ENCODE results near the gene GCLC. TPM values are rescaled to one million over a fixed set of nuclear protein-coding genes. Genes with fewer than 3 reads are reported as not detected.
A peak's percentile ranks its signal among the peaks of the same experiment; 100 is the strongest.
"Not testable (repeated sequence)": the region's sequence is repeated elsewhere in the genome, so short reads cannot be mapped to it uniquely, and the experiment has no call there.

GCLC gene
- total RNA-seq, 1 donor from 2014 or later, result 26.6 TPM

DNA sequence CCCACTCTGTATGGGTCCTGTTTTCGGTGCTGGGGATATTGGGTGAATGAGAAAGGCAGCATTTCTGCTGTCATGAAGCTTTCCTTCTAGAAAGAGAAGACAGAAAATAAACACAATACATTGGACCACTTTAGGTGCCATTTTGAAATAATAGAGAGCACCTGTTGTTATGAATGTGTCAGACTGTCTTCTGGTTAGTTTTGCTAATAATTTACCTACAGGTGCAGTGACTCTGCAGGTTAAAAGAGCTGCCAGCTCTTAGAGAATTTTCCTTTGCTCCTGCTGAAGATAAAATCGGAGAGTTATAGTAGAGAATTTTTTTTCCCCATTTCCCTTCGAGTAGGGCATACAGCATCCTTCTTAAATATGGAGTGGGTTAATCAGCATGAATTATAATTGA lies 21.9 kb upstream of the GCLC start:
- ATAC-seq (ENCODE audit: poor library complexity), result no peak

DNA sequence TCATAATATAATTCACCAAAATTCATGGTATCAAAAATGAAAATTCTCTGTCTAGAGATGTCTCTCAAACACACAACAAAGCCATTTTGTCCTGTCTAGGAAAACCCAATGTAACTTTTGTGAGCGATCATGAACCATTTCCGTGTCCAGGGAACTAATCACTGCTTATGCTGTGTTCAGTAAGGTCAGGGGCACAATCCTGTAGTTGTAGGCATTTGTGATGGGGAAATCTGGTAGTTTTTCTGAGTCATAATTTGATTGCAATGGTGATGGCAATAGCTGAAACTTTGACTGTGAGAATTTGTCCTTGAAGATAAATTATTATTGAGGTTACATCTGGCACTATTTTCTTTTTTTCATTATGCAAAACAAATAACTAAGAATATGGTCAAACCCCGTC lies 21.0 kb upstream of the GCLC start:
- intact Hi-C loops (cut with DNase I), result no loop called here
- ATAC-seq (ENCODE audit: poor library complexity), result no peak
- DNase-seq, result no peak

More for the DNA sequence above, 21.9 kb upstream of the GCLC start:
- intact Hi-C loops (cut with DNase I), result no loop called here
- no peak for DNase-seq

GRCh38 chr6:53564401-53565065 lies 19.6 kb upstream of the GCLC start:
- no peak for ATAC-seq (ENCODE audit: poor library complexity)
- intact Hi-C loops (cut with DNase I), result no loop called here
- DNase-seq, result no peak

- intact Hi-C loops (cut with DNase I), result no loop called here
- ATAC-seq (ENCODE audit: poor library complexity) (no peak), DNase-seq (no peak)
Measured at GRCh38 chr6:53556986-53557715, 12.2 kb upstream of the GCLC start.

- ATAC-seq (ENCODE audit: poor library complexity); intact Hi-C loops (cut with DNase I); DNase-seq: not testable (repeated sequence)
Measured at GRCh38 chr6:53553600-53553999, 8.7 kb upstream of the GCLC start.

GRCh38 chr6:53551681-53552080 lies 6.8 kb upstream of the GCLC start:
- ATAC-seq (ENCODE audit: poor library complexity); intact Hi-C loops (cut with DNase I); DNase-seq: not testable (repeated sequence)

DNA sequence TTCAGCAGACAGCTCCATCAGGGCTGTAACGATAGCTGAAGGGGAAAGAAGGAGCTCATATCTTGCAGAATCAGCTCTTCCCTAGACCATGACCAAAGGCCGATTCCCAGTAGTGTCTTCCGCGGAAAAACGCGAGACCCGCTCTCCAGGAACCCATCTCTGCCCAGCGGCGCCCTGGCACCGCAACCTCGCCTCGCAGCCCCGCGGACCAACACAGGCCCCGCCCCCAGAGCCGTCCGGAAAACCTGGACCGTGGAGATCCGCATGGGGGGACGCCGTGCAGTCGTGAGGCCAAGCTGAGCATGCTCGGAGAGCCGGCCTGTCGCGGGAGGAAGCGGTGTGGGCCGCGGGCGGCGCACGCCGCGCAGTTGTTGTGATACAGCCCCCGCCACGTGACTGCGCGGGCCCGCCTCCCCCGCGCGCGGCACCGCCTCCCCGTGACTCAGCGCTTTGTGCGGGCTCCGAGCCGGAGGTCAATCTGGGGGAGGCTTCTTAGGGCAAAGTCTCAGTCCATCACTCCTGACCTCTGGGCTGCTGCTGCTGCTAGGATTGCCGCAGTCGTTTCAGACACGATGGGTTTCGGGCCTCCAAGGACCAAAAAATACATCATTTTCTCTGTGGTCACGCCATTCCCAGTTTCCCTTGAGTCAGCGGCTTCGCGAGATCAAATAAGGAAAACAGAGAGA lies 3.1 kb upstream of the GCLC start:
- DNase-seq (peak; percentile 99), ATAC-seq (ENCODE audit: poor library complexity) (peak; percentile 95)
- intact Hi-C loops (cut with DNase I), result loop anchor here (5.0 kb wide), 1 partner anchor 99 kb away; no protein-coding TSS in a partner anchor

DNA sequence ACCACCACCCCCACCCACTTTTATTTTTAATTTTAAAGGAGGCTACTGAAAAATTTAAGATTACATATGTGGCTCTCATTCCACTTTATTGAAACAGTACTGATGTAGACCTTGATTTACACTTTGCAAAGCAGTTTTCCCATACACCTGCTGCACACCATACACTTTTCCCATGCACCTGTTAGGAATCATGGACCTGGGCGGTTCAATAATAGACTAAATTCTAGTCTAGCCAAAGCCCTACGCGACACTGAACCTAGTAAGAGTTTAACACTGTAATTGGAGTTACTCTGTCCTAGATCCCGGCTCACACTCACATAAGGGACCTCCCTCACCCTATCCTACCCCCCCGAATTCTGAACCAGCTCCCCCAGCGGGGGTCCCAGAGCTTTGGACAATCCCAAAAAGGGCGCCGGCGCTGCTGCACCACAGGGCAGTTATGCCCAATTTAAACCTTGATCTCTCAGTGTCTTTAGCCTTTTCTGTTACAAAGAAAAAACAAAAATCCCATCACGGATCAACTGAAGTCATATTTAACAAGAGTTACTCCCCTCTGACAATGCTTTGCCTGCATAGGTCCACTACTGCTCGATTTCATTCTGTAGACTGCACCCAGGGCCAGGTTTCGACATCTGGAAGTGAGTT lies 2.4 kb upstream of the GCLC start:
- DNase-seq, result no peak
- intact Hi-C loops (cut with DNase I), result loop anchor here (5.0 kb wide), 1 partner anchor 100 kb away; no protein-coding TSS in a partner anchor
- peak; percentile 10 for ATAC-seq (ENCODE audit: poor library complexity)

DNA sequence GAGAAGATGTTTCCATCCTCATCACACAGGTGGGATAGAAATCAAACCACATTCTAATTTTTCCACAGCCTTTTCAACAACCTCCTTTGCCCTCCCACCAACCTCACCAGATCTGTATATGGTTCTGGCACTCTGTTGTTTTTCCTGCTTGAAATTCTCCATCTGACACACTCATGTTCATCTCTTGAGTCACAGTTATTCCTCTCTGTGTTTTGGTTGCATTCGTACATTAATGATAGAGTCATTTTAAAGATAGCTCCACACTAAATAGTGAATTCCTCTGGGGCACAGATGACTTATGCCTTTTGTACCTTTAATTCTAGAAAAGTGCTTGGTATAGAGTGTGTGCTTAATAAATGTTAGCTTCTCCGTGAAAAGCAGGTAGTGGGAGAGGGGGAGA lies 1.4 kb upstream of the GCLC start:
- ATAC-seq (ENCODE audit: poor library complexity) (no peak), DNase-seq (no peak)
- intact Hi-C loops (cut with DNase I), result loop anchor here (5.0 kb wide), 1 partner anchor 101 kb away; no protein-coding TSS in a partner anchor

DNA sequence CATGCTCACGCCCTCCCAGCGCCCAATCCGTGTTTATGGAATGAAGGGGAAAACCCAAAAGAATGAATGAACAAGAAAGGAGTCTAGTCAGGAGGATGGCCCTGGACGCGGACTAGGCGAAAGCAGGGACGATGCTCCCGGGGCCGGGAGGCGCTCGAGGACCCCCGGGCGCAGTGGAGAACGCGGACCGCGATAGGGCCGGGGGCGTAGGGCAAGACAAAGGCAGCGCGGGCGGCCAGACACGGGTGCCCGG lies 758 bp downstream of the GCLC start:
- intact Hi-C loops (cut with DNase I), result no loop called here

GRCh38 chr6:53543359-53544216 lies 1.3 kb downstream of the GCLC start:
- DNase-seq (no peak), ATAC-seq (ENCODE audit: poor library complexity) (no peak)
- intact Hi-C loops (cut with DNase I), result no loop called here

More for the DNA sequence above, 758 bp downstream of the GCLC start:
- no peak for DNase-seq
- ATAC-seq (ENCODE audit: poor library complexity), result no peak

DNA sequence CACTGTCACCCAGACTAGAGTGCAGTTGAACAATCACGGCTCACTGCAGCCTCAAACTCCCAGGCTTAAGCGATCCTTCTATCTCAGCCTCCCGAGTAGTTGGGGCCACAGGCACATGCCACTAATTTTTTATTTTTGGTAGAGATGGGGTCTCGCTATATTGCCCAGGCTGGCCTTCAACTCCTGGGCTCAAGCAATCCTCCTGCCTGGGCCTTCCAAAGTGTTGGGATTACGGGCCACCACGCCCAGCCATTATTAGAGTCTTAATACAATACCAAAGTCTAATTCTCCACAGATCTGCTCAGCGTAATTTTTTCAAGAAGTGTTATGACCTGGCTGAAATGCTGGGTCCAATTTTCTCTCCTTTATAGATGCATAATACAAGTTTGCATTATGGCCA lies 3.0 kb downstream of the GCLC start:
- ATAC-seq (ENCODE audit: poor library complexity), result no peak
- DNase-seq, result no peak
- intact Hi-C loops (cut with DNase I), result no loop called here

GRCh38 chr6:53540129-53540692 lies 4.7 kb downstream of the GCLC start:
- ATAC-seq (ENCODE audit: poor library complexity) (no peak), DNase-seq (no peak)
- intact Hi-C loops (cut with DNase I), result no loop called here

GRCh38 chr6:53539561-53539960 lies 5.3 kb downstream of the GCLC start:
- intact Hi-C loops (cut with DNase I), result no loop called here

DNA sequence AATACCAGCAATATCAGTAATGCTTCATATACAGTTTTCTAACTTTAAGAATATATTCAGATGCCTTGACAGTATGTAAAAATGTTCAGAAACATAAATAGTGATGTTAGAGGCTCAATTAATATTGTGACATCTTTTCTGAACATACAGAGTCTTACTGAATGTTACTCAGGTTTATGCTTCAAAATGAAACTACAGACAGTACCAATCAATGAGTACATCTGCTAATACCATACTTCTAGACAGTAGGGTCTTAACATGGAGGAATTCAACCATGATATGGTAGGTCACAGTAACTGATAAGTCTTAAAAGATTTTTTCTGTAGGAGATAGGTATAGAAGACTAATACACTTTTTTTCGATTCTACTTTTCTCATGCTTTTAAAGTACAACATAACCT lies 8.3 kb downstream of the GCLC start:
- intact Hi-C loops (cut with DNase I), result no loop called here
- ATAC-seq (ENCODE audit: poor library complexity) (no peak), DNase-seq (no peak)

More at GRCh38 chr6:53539561-53539960, 5.3 kb downstream of the GCLC start:
- DNase-seq, result no peak
- ATAC-seq (ENCODE audit: poor library complexity), result no peak

DNA sequence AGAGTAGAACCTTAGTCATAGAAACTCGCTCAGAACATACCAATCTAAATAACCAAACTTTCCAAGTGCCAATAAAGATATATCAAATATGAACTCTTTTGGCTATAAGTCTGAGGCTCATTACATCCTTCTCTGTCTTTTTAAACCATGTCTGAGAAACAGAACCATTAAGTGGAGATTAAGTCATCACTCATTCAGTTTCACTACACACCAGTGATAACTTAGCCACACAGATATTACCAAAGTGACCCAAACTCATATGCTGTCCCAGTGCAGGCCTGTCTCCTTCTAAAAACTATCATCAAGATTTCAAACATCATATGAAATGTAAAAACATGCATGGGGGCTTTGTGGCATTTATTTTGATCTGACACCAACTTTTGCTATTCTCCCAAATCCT lies 12.0 kb downstream of the GCLC start:
- ATAC-seq (ENCODE audit: poor library complexity) (no peak), DNase-seq (no peak)
- intact Hi-C loops (cut with DNase I), result no loop called here

GRCh38 chr6:53532061-53532797 lies 12.7 kb downstream of the GCLC start:
- ATAC-seq (ENCODE audit: poor library complexity), result peak; percentile 31
- intact Hi-C loops (cut with DNase I), result no loop called here

More at GRCh38 chr6:53532061-53532797, 12.7 kb downstream of the GCLC start:
- no peak for DNase-seq

Data from Right ventricle myocardium superior (tissue), 1 donor.